T-cell (primary cell): ENCODE measurements around the gene PTCD2. TPM values are rescaled to one million over a fixed set of nuclear protein-coding genes. Genes with fewer than 3 reads are reported as not detected.
A peak's percentile ranks its signal among the peaks of the same experiment; 100 is the strongest.

Experiments
- ATAC-seq, 4 experiments: fragments of 200-7000 bp in 3 of 4; fragments of 150-1000 bp in 1 of 4; cut with Tn5 transposase; replicated peaks in 1 of 4; 1 replicate in 3 of 4; 2 replicates in 1 of 4; pipeline ENCODE4 v1.10.0; 2021; ENCODE audit warnings: moderate library complexity in 3 of 4, mild to moderate bottlenecking in 2 of 4, moderate number of reproducible peaks in 1 of 4
- CTCF ChIA-PET, 2 donors: fragments of 300-600 bp; sonication (Branson Sonifier 250); formaldehyde crosslinking; loops; one replicate each; lab custom pipeline; 2022; ENCODE audit warnings: antibody characterized with exemption in 2 of 2; lab: Charles Lee
- POLR2A ChIA-PET, 2 donors: fragments of 300-600 bp; sonication (Branson Sonifier 250); formaldehyde crosslinking; loops; one replicate each; lab custom pipeline; 2022; ENCODE audit warnings: antibody characterized with exemption in 2 of 2; lab: Charles Lee
- DNase-seq, 35 experiments: peaks; one replicate each; pipeline versions ENCODE4 v3.0.0 to v3.0.0-alpha.2; 2013 to 2023
- H3K27ac ChIP-seq: one replicate; pipeline ENCODE4 v1.5.1; 2013; ENCODE audit warnings: low read length
- H3K27me3 ChIP-seq, 2 experiments: replicated peaks in 1 of 2; 1 replicate in 1 of 2; 2 replicates in 1 of 2; pipeline versions ENCODE4 v1.6.1 to v1.7.0; 2013; ENCODE audit warnings: low read length in 1 of 2, mixed read lengths in 1 of 2; ENCODE audit not compliant: control insufficient read depth in 2 of 2, insufficient read depth in 2 of 2; ENCODE audit errors: extremely low read depth in 1 of 2
- H3K36me3 ChIP-seq, 2 donors: 1 replicate in 1 of 2; 2 replicates in 1 of 2; pipeline versions ENCODE4 v1.6.1 to v1.7.0; 2013; ENCODE audit warnings: low read length in 1 of 2; ENCODE audit not compliant: control insufficient read depth in 2 of 2, insufficient read depth in 1 of 2; ENCODE audit errors: extremely low read depth in 1 of 2
- H3K4me1 ChIP-seq, 2 experiments: 1 replicate in 1 of 2; 2 replicates in 1 of 2; pipeline versions ENCODE4 v1.6.1 to v1.7.0; 2013; ENCODE audit warnings: low read length in 2 of 2, mixed read lengths in 1 of 2; ENCODE audit not compliant: insufficient read depth in 2 of 2, control insufficient read depth in 1 of 2; ENCODE audit errors: extremely low read depth in 1 of 2
- H3K4me3 ChIP-seq, 2 donors: 1 replicate in 1 of 2; 2 replicates in 1 of 2; pipeline versions ENCODE4 v1.5.1 to v1.7.0; 2013; ENCODE audit warnings: mild to moderate bottlenecking in 2 of 2, low read length in 1 of 2, moderate library complexity in 1 of 2; ENCODE audit not compliant: control insufficient read depth in 1 of 2; ENCODE audit errors: extremely low read depth in 1 of 2
- H3K9me3 ChIP-seq: 2 replicates; pipeline ENCODE4 v1.7.0; 2013
- H3K27ac Mint-ChIP-seq, 2 donors: one replicate each; pipeline ENCODE4 v1.8.0; 2020 to 2021; ENCODE audit warnings: mild to moderate bottlenecking in 2 of 2, mixed read lengths in 2 of 2
- H3K27me3 Mint-ChIP-seq, 2 donors: one replicate each; pipeline ENCODE4 v1.8.0; 2021 to 2022; ENCODE audit warnings: mixed read lengths in 2 of 2
- H3K36me3 Mint-ChIP-seq: one replicate; pipeline ENCODE4 v1.8.0; 2021; ENCODE audit warnings: mixed read lengths
- H3K4me1 Mint-ChIP-seq, 3 donors: one replicate each; pipeline ENCODE4 v1.8.0; 2020 to 2022; ENCODE audit warnings: mixed read lengths in 3 of 3, mild to moderate bottlenecking in 1 of 3
- H3K4me3 Mint-ChIP-seq, 3 donors: one replicate each; pipeline ENCODE4 v1.8.0; 2020 to 2022; ENCODE audit warnings: mild to moderate bottlenecking in 3 of 3, mixed read lengths in 3 of 3, moderate library complexity in 3 of 3
- H3K9me3 Mint-ChIP-seq, 3 donors: one replicate each; pipeline ENCODE4 v1.8.0; 2020 to 2022; ENCODE audit warnings: mixed read lengths in 3 of 3
- whole genome bisulfite sequencing: methylation state at CpG from one replicate; pipeline ENCODE4 v1.1.5; 2013; ENCODE audit warnings: missing lambda C conversion rate; ENCODE audit not compliant: insufficient coverage; 5-methylcytosine and 5-hydroxymethylcytosine counted together
- total RNA-seq, 35 experiments: library from RNA in 6 of 35; stranded (reverse) in 6 of 35; fragments of 120-200 nt in 1 of 35; gene quantifications; one replicate each; pipeline versions ENCODE4 v1.2.1 to v1.2.4 and lab custom pipeline; 2013 to 2026

Gene PTCD2, protein sequence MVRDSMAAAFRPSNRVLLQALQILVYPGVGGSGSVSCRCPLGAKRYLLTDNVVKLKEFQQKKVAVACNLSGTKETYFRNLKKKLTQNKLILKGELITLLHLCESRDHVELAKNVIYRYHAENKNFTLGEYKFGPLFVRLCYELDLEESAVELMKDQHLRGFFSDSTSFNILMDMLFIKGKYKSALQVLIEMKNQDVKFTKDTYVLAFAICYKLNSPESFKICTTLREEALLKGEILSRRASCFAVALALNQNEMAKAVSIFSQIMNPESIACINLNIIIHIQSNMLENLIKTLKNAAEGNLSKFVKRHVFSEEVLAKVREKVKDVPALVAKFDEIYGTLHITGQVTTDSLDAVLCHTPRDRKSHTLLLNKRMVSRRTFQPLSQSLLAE
- 10 to 100 TPM in 1 of 5 donors, 1 to 10 TPM in 4; 5.9 to 12.1 (median 8.1) TPM for total RNA-seq
- 7.6 TPM for total RNA-seq (2013)
- total RNA-seq (lab: John Stamatoyannopoulos, UW) = 5.9 to 29.6 (median 15.2) reads per million in 29 experiments

GRCh38 chr5:72319976-72320752 lies at the start of gene PTCD2, which contains the start of gene MRPS27:
PTCD2 (plus strand) TSS chr5:72320373; CDS start chr5:72320383, 10 bp downstream.
MRPS27 (minus strand) TSS chr5:72320240; CDS start chr5:72320221, 19 bp downstream.
- peak within 1 kb of the TSS; percentile 57 for H3K27ac ChIP-seq
- no peaks in the 10 kb centered on the region for H3K9me3 ChIP-seq
- no peaks in the 10 kb centered on the region for H3K27me3 ChIP-seq
- peaks cover 23% of the 10 kb centered on the region for H3K36me3 Mint-ChIP-seq
- H3K4me1 ChIP-seq = peaks cover 3 to 17% of the 10 kb centered on the region in 2 experiments
- H3K4me3 ChIP-seq = peak within 1 kb of the TSS; percentile 80 to 96
- ChIA-PET POLR2A (interaction anchor here (0.7 to 3.5 kb wide), 4 partner anchors 12 to 497 kb away, joined by 5 to 28 read pairs (median 14); no protein-coding TSS in a partner anchor), CTCF (interaction anchor here in 1 of 2 donors (0.7 to 4.8 kb wide), 5 partner anchors 12 to 499 kb away, joined by 3 to 55 read pairs (median 3); no protein-coding TSS in a partner anchor)
- peak within 1 kb of the TSS; percentile 93 to 98 for H3K27ac Mint-ChIP-seq
- WGBS = 0% methylated on average over 39 of the region's 40 CpGs
- H3K27me3 Mint-ChIP-seq = no peaks in the 10 kb centered on the region
- H3K4me3 Mint-ChIP-seq = peak within 1 kb of the TSS; percentile 97 to 100 (median 98)
- DNase-seq (peak; percentile 80 to 98 (median 94)), ATAC-seq (peak; percentile 99 to 100 (median 100))
- peaks cover 39 to 51% (median 41%) of the 10 kb centered on the region in 3 donors for H3K4me1 Mint-ChIP-seq
- peaks cover 0 to 12% of the 10 kb centered on the region in 2 donors for H3K36me3 ChIP-seq
- no peaks in the 10 kb centered on the region for H3K9me3 Mint-ChIP-seq

DNA sequence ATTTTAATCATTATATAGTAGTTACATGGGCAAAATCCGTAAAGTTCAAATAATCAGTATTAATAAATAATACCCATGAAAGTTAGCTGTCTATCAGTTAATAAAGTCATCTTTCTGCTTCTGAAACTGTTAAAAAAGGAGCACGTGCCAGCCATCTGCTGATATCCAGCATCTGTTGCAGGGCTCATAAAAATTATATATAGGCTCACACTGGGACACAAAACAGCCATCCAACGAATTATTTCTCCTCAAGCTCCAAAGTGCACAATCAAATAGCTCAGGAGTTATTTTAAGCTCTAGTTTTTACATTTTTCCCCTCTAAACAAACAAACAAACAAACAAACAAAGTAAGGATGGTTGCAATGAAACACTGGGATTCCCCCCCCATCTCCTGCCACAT lies 48.5 kb upstream of the PTCD2 start:
- WGBS = no CpG with 5 or more reads among the region's 3 CpGs
- H3K27me3 Mint-ChIP-seq = no peaks in the 10 kb centered on the region
- peaks cover 21% of the 10 kb centered on the region for H3K36me3 Mint-ChIP-seq
- H3K27ac Mint-ChIP-seq = no peak overlapping the region
- peaks cover 3 to 5% of the 10 kb centered on the region in 2 donors for H3K36me3 ChIP-seq
- H3K9me3 Mint-ChIP-seq = peaks cover 0 to 3% (median 0%) of the 10 kb centered on the region in 3 donors
- DNase-seq = no peak
- ChIA-PET CTCF (interaction anchor here (0.5 to 0.9 kb wide), 4 partner anchors 14 to 48 kb away, joined by 3 to 5 read pairs (median 3); no protein-coding TSS in a partner anchor), POLR2A (no interaction called here)
- peaks cover 11 to 22% (median 22%) of the 10 kb centered on the region in 3 donors for H3K4me1 Mint-ChIP-seq
- H3K27ac ChIP-seq = no peak overlapping the region
- H3K4me3 ChIP-seq = no peak overlapping the region
- ATAC-seq = no peak
- no peaks in the 10 kb centered on the region for H3K9me3 ChIP-seq
- H3K4me3 Mint-ChIP-seq = no peak overlapping the region
- H3K27me3 ChIP-seq = no peaks in the 10 kb centered on the region
- no peaks in the 10 kb centered on the region for H3K4me1 ChIP-seq

DNA sequence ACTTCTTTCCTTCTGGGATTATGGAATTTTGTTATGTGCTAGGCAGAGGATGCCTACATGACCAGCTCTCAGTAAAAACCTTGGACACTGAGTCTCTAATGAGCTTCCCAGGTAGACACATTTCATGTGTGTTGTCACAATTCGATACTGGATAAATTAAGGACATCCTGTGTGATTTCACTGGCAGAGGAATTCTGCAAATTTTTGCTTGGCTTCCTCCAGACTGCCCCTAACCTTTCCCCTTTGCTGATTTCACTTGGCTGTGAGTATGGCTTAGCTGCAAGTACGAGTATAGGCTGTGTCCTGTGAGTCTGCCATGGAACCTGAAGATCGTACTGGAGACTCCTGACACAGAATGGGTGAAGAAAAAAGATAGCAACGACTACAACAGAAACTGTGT lies 47.8 kb upstream of the PTCD2 start:
- ChIA-PET CTCF (interaction anchor here (0.5 to 0.9 kb wide), 4 partner anchors 13 to 47 kb away, joined by 3 to 5 read pairs (median 3); no protein-coding TSS in a partner anchor), POLR2A (no interaction called here)
- H3K27ac Mint-ChIP-seq = no peak overlapping the region
- DNase-seq (no peak), ATAC-seq (no peak)
- H3K36me3 Mint-ChIP-seq = peaks cover 26% of the 10 kb centered on the region
- H3K4me3 ChIP-seq = no peak overlapping the region
- no peaks in the 10 kb centered on the region for H3K4me1 ChIP-seq
- no CpG with 5 or more reads among the region's 4 CpGs for WGBS
- no peaks in the 10 kb centered on the region for H3K27me3 ChIP-seq
- H3K4me3 Mint-ChIP-seq = no peak overlapping the region
- no peaks in the 10 kb centered on the region for H3K9me3 ChIP-seq
- no peak overlapping the region for H3K27ac ChIP-seq
- H3K27me3 Mint-ChIP-seq = no peaks in the 10 kb centered on the region
- H3K4me1 Mint-ChIP-seq = peaks cover 11 to 24% (median 24%) of the 10 kb centered on the region in 3 donors
- peaks cover 3 to 5% of the 10 kb centered on the region in 2 donors for H3K36me3 ChIP-seq
- H3K9me3 Mint-ChIP-seq = peaks cover 0 to 3% (median 0%) of the 10 kb centered on the region in 3 donors

- Mint-ChIP-seq H3K9me3 (peaks cover 0 to 3% (median 2%) of the 10 kb centered on the region in 3 donors), H3K4me1 (peaks cover 13 to 24% (median 22%) of the 10 kb centered on the region in 3 donors), H3K27me3 (no peaks in the 10 kb centered on the region), H3K4me3 (no peak overlapping the region), H3K36me3 (peaks cover 30% of the 10 kb centered on the region), H3K27ac (no peak overlapping the region)
- H3K4me1 ChIP-seq = no peaks in the 10 kb centered on the region
- CTCF ChIA-PET = no interaction called here
- no peaks in the 10 kb centered on the region for H3K27me3 ChIP-seq
- no CpG with 5 or more reads among the region's 7 CpGs for WGBS
- H3K9me3 ChIP-seq = no peaks in the 10 kb centered on the region
- ATAC-seq (no peak), DNase-seq (no peak)
- no peak overlapping the region for H3K4me3 ChIP-seq
- H3K36me3 ChIP-seq = peaks cover 3 to 5% of the 10 kb centered on the region in 2 donors
- no peak overlapping the region for H3K27ac ChIP-seq
- POLR2A ChIA-PET = interaction anchor here in 1 of 2 donors (0.5 kb wide), 1 partner anchor 812 kb away, joined by 4 read pairs; no protein-coding TSS in a partner anchor
Observed at GRCh38 chr5:72273547-72273946, 46.6 kb upstream of the PTCD2 start.

DNA sequence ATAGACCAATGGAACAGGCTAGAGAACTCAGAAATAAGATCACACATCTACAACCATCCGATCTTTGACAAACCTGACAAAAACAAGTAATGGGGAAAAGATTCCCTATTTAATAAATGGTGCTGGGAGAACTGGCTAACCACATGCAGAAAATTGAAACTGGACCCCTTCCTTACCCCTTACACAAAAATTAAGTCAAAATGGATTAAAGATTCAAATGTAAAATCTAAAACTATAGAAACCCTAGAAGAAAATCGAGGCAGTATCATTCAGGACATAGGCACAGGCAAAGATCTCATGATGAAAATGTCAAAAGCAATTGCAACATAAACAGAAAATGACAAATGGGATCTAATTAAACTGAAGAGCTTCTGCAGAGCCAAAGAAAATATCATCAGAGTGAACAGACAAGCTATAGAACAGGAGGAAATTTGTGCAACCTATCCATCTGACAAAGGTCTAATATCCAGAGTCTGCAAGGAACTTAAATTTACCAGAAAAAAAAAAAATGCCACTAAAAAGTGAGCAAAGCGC lies 43.9 kb upstream of the PTCD2 start:
- Histone ChIP-seq H3K36me3 (peaks cover 3 to 8% of the 10 kb centered on the region in 2 donors), H3K27ac (no peak overlapping the region), H3K4me1 (no peaks in the 10 kb centered on the region), H3K27me3 (no peaks in the 10 kb centered on the region), H3K9me3 (no peaks in the 10 kb centered on the region), H3K4me3 (no peak overlapping the region)
- ATAC-seq (no peak), DNase-seq (no peak)
- Mint-ChIP-seq H3K36me3 (peaks cover 43% of the 10 kb centered on the region), H3K27me3 (no peaks in the 10 kb centered on the region), H3K4me3 (no peak overlapping the region), H3K9me3 (peaks cover 0 to 3% (median 2%) of the 10 kb centered on the region in 3 donors), H3K4me1 (peaks cover 9 to 27% (median 19%) of the 10 kb centered on the region in 3 donors), H3K27ac (no peak overlapping the region)
- POLR2A ChIA-PET = interaction anchor here in 1 of 2 donors (0.7 kb wide), 1 partner anchor 153 kb away, joined by 3 read pairs; no protein-coding TSS in a partner anchor
- no CpG with 5 or more reads among the region's 3 CpGs for WGBS
- CTCF ChIA-PET = no interaction called here
